Uterus (tissue), 4 donors: Measurements from ENCODE around the gene PFKFB1. TPM values are rescaled to one million over a fixed set of nuclear protein-coding genes. Genes with fewer than 3 reads are reported as not detected.
"Not testable (repeated sequence)": the region's sequence is repeated elsewhere in the genome, so short reads cannot be mapped to it uniquely, and the experiment has no call there.

Experiments
- DNase-seq, 2 donors: peaks; one replicate each; pipeline ENCODE4 v3.0.0-alpha.2; 2019 to 2020
- H3K27ac ChIP-seq, 2 donors: fragments of 200-600 bp; sonication (generic); 1 replicate in 1 of 2; 2 replicates in 1 of 2; pipeline ENCODE4 v1.5.1; 2016 to 2018
- H3K27me3 ChIP-seq, 2 donors: fragments of 200-600 bp; sonication (generic); one replicate each; pipeline ENCODE4 v1.5.1; 2018 to 2019; ENCODE audit warnings: control low read depth in 1 of 2
- H3K36me3 ChIP-seq, 2 donors: fragments of 200-600 bp; sonication (generic); one replicate each; pipeline ENCODE4 v1.5.1; 2019; ENCODE audit warnings: control low read depth in 1 of 2
- H3K4me1 ChIP-seq, 2 donors: fragments of 200-600 bp; sonication (generic); one replicate each; pipeline ENCODE4 v1.5.1; 2018 to 2019; ENCODE audit warnings: control low read depth in 1 of 2
- H3K4me3 ChIP-seq, 2 donors: fragments of 200-600 bp; sonication (generic); 1 replicate in 1 of 2; 2 replicates in 1 of 2; pipeline ENCODE4 v1.5.1; 2018 to 2019; ENCODE audit warnings: mild to moderate bottlenecking in 1 of 2
- H3K9me3 ChIP-seq, 2 donors: fragments of 200-600 bp; sonication (generic); one replicate each; pipeline ENCODE4 v1.5.1; 2019; ENCODE audit warnings: control low read depth in 1 of 2
- CTCF ChIP-seq, 4 experiments: fragments of 200-600 bp in 2 of 4; fragments of 450-650 bp in 2 of 4; sonication (generic) in 2 of 4; IDR thresholded peaks; one replicate each; pipeline ENCODE4 v1.5.1; 2016 to 2019; ENCODE audit warnings: antibody characterized with exemption in 4 of 4, mild to moderate bottlenecking in 2 of 4, moderate library complexity in 1 of 4
- POLR2A ChIP-seq, 2 donors: fragments of 450-650 bp; IDR thresholded peaks; one replicate each; pipeline ENCODE4 v1.6.1; 2016; ENCODE audit warnings: antibody characterized with exemption in 2 of 2, mild to moderate bottlenecking in 1 of 2, moderate library complexity in 1 of 2
- intact Hi-C: fragments of 100-400 bp; cut with DNase I; formaldehyde crosslinking; loops from one replicate; pipeline ENCODE4 v1.15.1; 2023; ENCODE audit warnings: low total_unique reads
- total RNA-seq, 4 donors: library from RNA; depleted of rRNA in 3 of 4; stranded (reverse); fragments of >200 nt in 3 of 4; gene quantifications; one replicate each; pipeline versions ENCODE4 v1.1.0 to v1.2.4, GENCODE V29; 2014 to 2023
- donor health status: DM: yes; HTN: yes; CAD: no.

The PFKFB1 gene
- total RNA-seq, 4 donors from 2014 or later, result not detected

- no peaks in the 10 kb centered on the region for H3K9me3 ChIP-seq
- no peaks in the 10 kb centered on the region for H3K36me3 ChIP-seq
- no peaks in the 10 kb centered on the region for H3K27me3 ChIP-seq
- no peak for TF ChIP-seq CTCF (IDR thresholded peaks at IDR 0.05)
- TF ChIP-seq POLR2A (IDR thresholded peaks at IDR 0.05), result no peak
- H3K4me1 ChIP-seq, result no peaks in the 10 kb centered on the region
- no peak overlapping the region for H3K4me3 ChIP-seq
- intact Hi-C loops, result no loop called here
- DNase-seq, result no peak
- no peak overlapping the region for H3K27ac ChIP-seq
Measured at GRCh38 chrX:54992911-54993622, 921 bp downstream of the PFKFB1 start.

GRCh38 chrX:54991706-54992105 is 2.3 kb downstream of the PFKFB1 start:
- DNase-seq, result no peak
- Histone ChIP-seq H3K36me3 (no peaks in the 10 kb centered on the region), H3K27me3 (no peaks in the 10 kb centered on the region), H3K4me1 (no peaks in the 10 kb centered on the region), H3K27ac (no peak overlapping the region), H3K9me3 (no peaks in the 10 kb centered on the region), H3K4me3 (no peak overlapping the region)
- no peak for TF ChIP-seq CTCF (IDR thresholded peaks at IDR 0.05)
- TF ChIP-seq POLR2A (IDR thresholded peaks at IDR 0.05), result no peak
- intact Hi-C loops, result no loop called here

GRCh38 chrX:54983306-54983705 is 10.7 kb downstream of the PFKFB1 start:
- H3K9me3 ChIP-seq, H3K4me1 ChIP-seq, H3K36me3 ChIP-seq, H3K27ac ChIP-seq, H3K27me3 ChIP-seq, intact Hi-C loops, DNase-seq, H3K4me3 ChIP-seq: not testable (repeated sequence)

- TF ChIP-seq CTCF (IDR thresholded peaks at IDR 0.05) (no peak), POLR2A (IDR thresholded peaks at IDR 0.05) (no peak)
- no peaks in the 10 kb centered on the region for H3K36me3 ChIP-seq
- no peak for DNase-seq
- no peaks in the 10 kb centered on the region for H3K4me1 ChIP-seq
- H3K4me3 ChIP-seq, result no peak overlapping the region
- intact Hi-C loops, result no loop called here
- H3K27me3 ChIP-seq, result peaks cover 0 to 3% of the 10 kb centered on the region in 2 donors
- H3K27ac ChIP-seq, result no peak overlapping the region
- H3K9me3 ChIP-seq, result no peaks in the 10 kb centered on the region
Measured at GRCh38 chrX:54980334-54980733, 13.7 kb downstream of the PFKFB1 start.

GRCh38 chrX:54979432-54979831 is 14.6 kb downstream of the PFKFB1 start:
- TF ChIP-seq POLR2A (IDR thresholded peaks at IDR 0.05) (no peak), CTCF (IDR thresholded peaks at IDR 0.05) (no peak)
- intact Hi-C loops, result no loop called here
- DNase-seq, result no peak
- H3K4me1 ChIP-seq, result no peaks in the 10 kb centered on the region
- no peak overlapping the region for H3K27ac ChIP-seq
- H3K4me3 ChIP-seq, result no peak overlapping the region
- peaks cover 0 to 3% of the 10 kb centered on the region in 2 donors for H3K27me3 ChIP-seq
- no peaks in the 10 kb centered on the region for H3K9me3 ChIP-seq
- H3K36me3 ChIP-seq, result no peaks in the 10 kb centered on the region

GRCh38 chrX:54978448-54978847 is 15.5 kb downstream of the PFKFB1 start:
- Histone ChIP-seq H3K4me1 (no peaks in the 10 kb centered on the region), H3K36me3 (no peaks in the 10 kb centered on the region), H3K27ac (no peak overlapping the region), H3K27me3 (peaks cover 0 to 3% of the 10 kb centered on the region in 2 donors), H3K4me3 (no peak overlapping the region), H3K9me3 (no peaks in the 10 kb centered on the region)
- intact Hi-C loops, result no loop called here
- no peak for DNase-seq
- TF ChIP-seq POLR2A (IDR thresholded peaks at IDR 0.05) (no peak), CTCF (IDR thresholded peaks at IDR 0.05) (no peak)
